CD4-positive, alpha-beta T cell treated with Interleukin-15 for 1 hour (primary cell): Measurements from ENCODE around the gene ATXN1.

Experiments used
- DNase-seq: peaks from one replicate; pipeline ENCODE4 v3.0.0-alpha.2; 2020

The ATXN1 gene

DNA sequence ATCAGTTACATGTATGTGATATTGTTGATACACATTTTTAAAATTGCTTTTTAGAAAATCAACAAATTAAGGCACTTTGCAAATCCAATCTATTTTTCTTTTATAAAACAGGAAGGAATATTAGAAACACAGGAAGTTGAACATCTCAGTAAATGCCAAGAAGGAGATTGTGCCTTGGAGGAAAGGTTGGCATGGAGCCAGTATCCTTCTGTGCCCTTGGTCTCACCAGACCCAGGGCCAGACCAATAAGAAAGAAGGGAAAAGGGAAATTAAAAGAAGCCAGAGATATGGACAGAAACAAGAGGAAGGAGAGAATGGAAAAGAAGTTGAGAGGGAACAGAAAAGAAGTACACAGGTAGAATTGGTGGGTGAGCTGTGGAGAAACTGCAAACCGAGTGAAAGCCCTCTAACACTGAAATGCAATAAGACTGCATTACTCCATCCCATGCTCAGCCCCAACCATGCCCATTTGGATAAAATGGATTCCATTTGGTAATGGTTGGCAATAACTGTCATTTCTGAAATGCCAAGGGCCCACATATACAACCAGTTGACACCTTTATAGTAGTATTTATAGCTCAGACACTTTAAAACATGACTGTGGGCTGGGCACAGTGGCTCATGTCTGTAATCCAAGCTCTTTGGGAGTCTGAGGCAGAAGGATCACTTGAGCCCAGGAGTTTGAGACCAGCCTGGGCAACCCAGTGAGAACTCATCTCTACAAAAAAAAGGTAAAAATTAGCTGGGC is 389.1 kb downstream of the ATXN1 start:
- DNase-seq: no peak

DNA sequence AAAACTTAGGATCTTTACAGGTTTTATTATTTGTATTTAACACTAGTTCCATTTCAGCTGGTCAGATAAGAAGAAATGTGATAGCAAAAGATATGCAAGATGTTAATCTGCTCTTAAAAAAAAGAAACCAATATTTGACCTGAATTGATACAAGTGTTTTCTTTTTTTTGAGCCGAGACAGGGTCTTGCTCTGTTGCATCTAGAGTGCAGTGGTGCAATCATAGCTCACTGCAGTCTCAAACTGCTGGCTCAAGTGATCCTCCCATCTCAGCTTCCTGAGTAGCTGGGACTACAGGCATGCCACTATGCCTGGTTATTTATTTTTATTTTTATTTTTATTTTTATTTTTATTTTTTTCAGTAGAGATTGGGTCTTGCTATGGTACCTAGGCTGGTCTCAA is 389.9 kb downstream of the ATXN1 start:
- no peak for DNase-seq

DNA sequence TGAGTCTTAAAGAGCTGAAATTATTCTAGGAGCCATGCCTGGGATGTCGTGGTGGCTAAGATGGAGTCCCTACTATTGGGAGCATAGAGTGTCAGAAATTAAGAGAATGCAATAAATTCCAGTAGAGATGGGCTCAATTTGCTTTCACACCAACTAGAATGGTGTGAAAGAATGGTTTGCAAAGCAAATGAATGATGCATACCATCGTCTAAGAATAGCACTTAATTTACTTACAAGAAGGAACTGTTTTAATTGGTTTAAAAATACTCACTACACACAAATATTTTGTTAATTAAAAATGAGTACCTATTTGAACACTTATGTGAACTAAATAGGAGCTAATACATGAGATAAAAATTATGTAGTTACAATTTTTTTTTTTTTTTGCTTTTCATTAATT is 390.3 kb downstream of the ATXN1 start:
- no peak for DNase-seq

DNA sequence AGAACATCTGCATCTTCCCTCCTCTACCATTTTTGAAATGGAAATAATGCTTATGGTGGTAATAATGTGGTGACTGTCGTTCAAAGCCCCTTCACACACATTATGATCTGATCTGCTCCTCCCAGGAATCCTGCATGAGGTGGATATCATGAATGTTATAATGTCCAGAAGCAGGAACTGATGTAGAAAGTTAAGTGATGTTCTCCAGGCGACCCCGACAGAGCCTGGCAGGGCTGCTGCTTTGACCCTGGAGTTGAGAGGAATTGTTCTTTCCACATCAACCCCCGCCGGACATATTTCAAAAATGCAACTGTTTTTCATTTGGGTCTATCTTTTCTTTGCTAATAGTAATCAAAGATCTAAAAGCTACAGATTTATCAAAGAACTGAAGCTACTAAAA is 391.3 kb downstream of the ATXN1 start:
- no peak for DNase-seq

DNA sequence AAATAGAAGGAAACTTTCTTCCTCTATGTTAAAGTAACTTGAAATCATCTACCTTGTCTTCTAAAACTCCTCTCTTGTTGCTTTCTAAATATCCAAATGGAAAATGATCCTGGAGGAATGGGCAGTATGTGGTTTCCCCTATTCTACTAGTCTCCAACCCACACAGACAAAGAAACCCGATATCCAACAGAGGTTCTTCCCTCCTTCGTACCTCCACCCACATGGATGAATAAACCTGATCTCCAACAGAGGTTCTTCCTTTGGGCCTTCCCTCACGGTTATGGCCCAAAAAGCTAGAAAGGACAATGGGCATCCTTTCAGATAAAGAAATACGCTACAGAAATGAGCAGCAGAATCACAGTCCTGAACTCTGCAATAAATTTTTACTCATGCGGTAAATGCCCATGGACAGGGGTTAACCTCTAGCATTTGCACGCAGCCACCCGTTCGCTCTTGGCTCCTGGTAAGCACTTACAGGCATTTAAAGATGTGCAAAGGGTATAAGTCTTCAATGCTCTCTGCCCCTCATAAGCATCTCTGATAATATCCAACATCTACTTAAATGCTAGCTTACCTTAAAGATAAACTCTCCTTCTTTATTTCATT is 392.0 kb downstream of the ATXN1 start:
- DNase-seq: no peak

DNA sequence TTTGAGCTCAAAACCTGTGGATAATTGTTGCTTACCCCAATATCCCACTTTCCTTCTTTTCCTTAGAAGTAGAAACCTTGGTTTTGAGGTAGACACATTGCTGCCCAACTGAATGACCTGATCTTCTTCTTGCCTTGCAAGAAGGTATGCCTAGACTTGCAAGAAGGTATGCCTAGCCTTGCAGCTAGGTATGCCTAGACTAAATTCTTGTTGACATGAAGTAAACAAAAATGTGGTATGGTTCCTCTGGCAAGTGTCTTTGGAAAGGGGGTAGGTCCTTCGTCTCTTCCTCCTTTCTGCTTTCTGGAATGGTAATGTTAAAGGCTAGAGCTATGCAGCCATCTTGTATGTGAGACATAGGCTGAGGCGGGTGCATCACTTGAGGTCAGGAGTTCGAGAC is 393.7 kb downstream of the ATXN1 start:
- no peak for DNase-seq

DNA sequence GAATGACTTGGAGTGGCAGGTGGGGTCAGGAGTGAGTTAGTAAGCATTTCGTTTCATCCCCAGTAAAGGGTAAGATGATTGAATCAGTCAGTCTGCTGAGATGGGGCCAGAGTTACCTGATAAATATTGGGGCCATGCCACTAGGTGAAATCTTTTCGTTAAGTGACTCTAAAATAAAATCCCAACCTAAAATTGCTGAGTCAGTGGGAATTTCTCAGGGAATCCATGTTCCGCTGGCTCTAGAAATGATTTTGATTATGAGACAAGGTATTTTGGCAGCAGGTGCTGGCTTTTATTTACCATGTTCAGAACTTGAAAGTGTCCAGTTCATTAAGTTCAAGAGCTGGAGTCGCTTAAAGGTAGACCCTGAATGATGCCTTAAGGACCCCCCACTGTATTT is 397.5 kb downstream of the ATXN1 start:
- DNase-seq: no peak

DNA sequence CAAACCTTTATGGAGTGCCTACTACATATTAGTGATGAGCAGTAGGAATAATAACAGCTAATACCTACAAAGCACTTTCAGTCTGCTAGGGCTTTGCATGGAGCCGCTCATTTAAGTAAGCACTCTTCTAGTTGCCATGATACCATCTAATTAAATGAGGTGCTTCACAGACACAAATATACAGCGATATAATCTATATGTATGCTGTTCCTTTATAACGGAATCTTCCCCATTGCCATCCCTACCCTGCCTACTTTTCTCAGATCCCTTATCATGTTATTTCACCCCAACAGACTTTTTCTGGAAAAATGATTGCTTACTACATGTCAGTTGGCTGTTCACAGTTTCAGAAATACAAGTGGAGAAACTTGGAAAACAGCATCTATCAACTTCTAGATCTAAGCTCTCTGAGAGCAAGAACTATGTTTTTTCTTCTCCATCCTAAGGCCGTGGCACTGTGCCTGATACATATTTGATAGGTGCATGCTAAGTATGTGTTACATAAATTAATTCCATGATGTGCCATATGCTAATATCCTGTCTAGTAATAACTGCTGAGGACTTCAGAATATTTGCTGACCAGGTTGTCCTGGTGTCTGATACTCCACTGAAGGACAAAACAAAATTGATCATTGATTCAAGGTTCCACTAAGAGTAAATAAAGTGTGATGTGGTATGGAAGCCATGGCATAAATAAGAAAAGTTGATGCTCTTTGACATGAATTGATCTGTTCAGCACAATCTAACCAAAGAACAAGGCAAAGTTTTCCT is 398.3 kb downstream of the ATXN1 start:
- no peak for DNase-seq

DNA sequence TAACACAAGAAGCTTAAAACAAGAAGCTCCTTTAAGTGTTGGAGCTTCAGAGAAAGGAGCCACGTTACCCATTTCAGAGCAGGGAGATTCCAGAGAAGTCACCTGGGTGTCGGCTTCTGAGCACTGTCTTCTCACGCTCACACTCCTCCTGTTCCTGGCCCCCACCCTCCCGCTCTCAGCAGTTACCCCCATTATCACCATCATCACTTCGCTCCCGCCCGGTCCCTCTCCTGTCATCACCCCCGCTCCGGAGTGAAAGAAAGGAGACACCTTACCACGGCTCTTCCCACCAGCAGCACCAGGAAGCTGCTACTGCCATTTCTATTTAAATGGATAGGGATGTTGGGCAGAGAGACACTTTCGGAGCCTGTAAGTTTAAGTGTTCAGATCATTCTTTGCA is 399.0 kb downstream of the ATXN1 start:
- no peak for DNase-seq

DNA sequence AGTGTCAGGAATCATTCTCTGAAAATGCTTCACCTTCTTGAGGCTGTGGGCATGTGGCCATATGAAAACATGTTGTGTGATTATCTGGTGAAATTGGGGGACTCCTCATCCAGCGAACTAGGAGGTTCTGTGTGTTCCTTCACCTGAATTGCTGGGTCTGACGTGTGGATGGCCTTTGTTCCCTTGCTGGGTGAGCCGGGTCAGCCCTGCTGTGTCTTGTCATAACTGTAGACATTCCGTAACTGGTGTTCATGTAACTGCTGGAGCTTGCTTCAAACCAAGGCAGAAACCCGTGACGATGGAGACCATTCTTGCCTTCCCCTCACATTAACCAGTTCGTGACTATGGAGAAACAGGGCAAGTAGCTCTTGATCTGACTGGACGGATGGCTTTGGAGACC is 399.4 kb downstream of the ATXN1 start:
- DNase-seq: no peak

DNA sequence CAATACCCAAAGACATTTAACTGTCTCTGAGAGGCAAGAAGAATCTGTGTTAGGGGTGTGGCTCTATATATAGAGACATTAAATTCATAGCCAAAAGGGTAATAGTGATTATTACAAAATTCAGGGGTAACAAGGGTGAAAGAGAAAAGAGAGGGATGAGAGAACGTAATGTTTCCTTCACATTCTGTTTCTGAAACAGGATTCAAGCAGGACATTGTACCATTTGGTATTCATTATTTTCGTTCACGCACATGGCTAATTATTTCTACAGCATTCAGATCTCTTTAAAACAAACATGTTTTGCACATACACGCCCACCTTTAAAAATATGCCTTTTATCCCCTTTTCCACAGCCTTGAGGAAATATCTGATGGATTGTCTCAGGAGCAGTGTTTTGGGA is 400.1 kb downstream of the ATXN1 start:
- no peak for DNase-seq

DNA sequence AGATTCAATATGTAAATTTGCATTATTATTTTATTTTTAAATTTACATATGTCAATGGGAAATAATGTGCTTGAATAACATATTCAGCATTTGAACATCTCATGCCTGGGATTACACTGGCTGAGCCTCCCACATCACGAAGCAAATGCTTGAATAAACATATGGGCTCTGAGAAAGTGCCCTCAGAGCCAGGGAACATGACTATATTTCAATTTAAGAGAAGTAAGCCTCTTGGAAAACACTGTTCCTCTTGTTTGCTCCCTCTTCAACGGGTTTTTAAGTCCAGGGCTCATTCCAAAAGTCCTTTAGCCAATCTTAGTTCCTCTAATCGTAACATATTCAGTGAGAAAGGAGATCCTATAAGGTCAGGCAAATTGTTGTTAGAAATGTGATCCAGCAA is 400.9 kb downstream of the ATXN1 start:
- DNase-seq: no peak

DNA sequence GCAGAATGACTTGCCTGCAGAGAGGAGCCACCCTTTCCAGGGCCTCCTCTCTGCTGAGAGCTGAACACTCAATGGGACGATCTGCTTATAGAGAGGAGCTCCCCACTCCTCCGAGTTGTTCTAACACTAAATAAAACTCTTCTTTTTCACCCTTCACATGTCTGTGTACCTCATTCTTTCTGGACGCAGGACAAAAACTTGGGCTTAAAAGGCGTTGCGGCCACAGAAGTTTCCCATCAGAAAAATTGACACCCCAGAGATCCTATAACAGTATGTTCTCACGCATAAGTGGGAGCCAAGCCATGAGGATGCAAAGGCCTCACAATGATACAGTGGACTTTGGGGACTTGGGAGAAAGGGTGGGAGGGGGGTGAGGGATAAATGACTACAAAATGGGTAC is 401.7 kb downstream of the ATXN1 start:
- DNase-seq: no peak

DNA sequence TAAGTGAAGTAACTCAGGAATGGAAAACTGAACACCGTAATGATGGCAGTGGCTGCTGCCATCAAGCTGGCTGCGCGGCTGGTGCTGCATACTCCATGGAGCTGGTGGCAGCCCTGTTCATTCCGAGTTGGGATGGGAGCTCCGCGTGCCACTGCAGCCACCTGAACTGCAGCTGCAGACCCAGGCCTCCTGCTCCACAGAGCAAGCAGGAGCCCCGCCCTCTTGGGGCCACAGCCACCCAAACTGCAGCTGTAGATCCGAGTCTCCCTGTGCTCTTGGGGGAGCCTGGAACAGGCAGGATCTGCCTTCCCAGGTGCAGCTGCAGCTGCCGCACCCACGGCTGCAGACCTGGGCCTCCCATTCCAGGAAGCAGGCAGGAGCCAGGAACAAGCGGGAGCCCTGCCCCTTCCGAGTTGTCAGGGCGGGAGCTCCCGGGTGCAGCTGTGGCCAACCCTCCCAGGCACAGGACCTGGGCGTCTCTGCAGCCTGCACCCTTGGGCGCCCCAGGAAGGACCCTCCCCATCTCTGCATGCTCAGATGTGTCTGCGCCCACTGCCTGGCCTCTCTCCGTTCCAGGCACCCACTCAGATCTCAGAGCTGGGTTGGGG is 402.6 kb downstream of the ATXN1 start:
- DNase-seq: no peak

DNA sequence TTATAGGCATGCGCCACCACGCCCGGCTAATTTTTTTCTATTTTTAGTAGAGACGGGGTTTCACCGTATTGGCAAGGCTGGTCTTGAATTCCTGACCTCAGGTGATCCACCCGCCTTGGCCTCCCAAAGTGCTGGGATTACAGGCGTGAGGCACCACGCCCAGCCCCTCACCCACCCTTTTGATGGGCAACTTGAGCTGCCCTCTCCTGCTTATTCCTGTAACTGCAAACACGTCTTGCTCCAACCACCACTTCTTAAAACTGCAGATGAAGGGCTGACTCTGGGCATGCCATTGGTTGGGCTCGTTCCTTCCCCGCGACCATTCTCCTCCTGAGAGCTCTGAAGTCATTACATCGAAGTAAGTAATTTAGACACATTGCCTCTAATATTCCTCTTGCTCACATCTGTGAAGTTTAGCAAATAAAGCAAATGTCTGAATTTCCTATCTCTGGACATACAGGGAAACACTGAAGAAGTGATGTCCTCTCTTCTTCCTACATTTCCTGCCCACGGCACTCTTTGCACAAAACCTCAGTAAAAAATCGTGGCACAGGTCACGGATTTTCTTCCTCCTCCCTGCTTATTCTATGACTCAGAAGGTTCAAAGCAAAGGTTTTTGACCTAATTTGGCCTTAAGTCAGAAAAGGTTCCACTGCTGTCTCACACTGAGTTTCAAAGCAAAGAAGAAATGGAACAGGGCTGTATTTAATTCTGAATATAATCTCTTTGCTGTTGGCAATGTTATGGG is 405.4 kb downstream of the ATXN1 start:
- no peak for DNase-seq

DNA sequence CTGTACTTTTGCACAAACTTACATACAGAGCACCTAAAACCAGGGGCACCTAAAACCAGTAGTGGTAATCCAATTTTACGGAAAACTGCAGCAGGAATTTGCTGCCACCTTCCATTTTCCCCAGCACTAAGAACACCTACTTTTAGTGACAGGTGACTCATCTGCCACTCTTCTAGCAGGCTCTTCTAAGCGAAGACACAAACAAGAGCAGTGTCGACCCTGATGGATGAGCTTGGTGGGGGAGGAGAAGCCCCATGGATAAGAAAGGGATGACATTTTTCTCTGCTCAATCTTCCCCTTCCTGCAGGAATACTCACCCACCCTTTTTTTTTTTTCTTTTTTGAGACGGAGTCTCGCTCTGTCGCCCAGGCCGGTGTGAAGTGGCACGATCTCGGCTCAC is 406.0 kb downstream of the ATXN1 start:
- DNase-seq: no peak

DNA sequence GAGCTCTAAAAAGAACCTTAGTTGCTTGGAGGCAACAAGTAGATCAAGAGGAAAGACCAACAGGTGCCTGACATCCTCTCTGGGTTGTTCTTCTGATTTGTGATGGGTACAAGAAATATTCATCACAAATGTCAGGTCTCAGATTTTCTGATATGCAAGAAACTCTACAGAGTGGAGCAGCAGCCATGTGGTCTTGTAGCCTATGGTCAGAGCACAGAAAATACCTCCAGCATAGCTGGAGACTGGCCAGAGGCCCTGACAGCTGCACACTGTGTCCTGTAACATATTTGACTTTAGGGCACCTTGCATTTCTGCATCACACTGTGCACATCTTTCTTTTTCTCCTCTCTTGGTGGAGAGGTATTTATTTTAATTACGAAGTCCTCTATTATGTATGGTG is 406.6 kb downstream of the ATXN1 start:
- no peak for DNase-seq

DNA sequence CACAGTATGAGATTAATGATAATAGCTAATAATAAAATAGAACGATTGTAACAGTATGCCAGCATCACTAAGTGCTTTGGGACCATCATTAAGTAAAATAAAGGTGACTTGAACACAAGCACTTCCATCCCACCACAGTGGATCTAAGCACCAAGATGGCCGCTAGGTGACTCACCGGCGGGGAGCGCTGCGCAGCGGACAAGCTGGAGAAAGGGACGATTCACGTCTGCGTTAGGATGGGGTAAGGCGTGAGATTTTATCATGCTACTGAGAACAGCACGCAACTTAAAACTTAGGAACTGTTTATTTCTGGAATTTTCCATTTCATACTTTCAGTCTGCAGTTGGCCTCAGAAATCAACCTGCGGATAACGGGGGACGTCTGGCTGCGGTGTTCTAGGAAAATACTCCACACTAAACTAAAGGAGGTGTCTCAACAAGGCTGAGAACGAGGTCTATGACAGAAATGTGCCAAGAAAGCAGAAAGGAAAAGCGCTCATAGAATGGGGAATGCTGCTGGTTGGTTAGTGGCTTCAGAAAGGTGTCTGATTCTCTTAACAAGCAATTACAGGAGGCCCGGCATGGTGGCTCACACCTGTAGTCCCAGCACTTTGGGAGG is 408.3 kb downstream of the ATXN1 start:
- DNase-seq: no peak

DNA sequence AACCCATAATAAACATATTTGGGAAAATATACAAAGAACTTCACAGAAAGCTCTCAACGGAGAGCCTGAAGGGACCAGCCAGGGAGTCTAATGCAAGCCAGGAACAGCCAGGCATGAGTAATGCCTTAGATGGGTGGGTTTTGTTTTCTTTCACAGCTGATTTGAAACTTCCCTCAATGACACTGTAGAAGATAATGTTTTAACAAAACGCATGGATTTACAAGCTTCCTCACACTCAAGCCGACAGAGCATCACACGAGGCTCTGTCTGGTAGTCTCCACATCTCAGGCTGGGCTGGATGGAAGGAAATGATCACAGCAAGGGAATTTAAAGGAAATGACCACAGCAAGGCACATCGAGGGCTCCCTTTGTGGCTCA is 409.0 kb downstream of the ATXN1 start:
- no peak for DNase-seq

DNA sequence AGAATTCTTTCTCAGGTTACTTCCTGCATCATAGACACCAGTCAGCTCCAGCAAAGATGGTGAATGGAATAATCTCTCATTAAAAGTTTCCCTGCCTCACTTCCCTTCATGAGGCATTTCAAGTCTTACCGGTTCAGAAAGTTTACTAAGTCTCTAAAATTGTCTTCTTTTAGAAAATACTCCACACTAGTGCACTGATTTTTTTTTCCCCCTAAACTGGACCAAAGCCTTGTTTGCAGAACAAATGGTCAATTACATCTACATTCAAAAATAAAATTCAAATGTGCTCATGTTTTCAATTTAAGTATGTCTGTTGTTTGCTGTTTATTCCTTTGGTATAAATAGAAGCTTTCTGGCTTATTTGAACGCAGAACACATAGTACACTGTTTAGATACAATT is 411.7 kb downstream of the ATXN1 start:
- DNase-seq: no peak

DNA sequence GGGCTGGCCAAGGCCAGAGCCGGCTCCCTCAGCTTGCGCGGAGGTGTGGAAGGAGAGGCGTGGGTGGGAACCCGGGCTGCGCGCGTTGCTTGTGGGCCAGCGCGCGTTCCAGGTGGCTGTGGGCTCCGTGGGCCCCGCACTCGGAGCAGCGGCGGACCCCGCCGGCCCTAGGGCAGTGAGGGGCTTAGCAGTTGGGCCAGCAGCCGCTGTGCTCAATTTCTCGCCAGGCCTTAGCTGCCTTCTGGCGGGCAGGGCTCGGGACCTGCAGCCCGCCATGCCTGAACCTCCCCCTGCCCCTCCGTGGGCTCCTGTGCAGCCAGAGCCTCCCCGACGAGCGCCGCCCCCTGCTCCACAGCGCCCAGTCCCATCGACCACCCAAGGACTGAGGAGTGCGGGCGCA is 414.4 kb downstream of the ATXN1 start:
- no peak for DNase-seq

DNA sequence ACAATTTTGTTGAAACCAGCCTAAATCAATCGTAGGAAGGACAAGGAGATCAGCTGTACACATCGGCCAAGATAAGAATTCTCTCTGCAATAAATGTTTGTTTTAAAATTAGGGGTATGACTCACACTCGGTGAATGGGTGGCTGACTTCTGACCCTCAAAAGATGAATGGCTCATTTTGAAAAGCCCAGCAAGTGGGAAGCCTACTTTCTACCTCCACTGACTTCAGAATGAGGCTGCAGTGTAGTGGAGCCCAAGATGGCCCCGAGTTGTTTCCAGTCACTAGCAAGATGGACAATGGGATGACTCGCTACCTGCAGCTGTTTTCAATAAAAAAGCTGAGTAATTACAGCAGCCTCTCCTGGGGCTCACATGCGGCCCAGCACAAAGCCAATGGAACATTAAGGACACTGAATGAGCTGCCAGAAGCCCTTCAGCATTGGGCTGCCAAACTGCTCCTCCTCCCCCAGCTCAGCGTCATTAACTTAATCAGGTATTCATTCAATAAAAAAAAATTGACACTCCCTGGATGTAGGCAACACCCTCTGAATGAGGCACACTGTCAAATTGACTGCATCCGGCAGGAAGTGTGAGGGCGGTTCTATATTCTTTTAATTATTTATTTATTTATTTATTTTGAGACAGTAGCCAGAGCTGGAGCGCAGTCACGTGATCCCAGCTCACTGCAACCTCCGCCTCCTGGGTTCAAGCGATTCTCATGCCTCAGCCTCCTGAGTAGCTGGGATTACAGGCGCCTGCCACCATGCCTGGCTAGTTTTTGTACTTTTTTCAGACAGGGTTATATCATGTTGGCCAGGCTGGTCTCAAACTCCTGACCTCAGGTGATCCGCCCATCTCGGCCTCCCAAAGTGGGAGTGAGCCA is 415.6 kb downstream of the ATXN1 start:
- DNase-seq: no peak
